ENCODE measurements around the gene FOSL1. TPM values are rescaled to one million over a fixed set of nuclear protein-coding genes. Genes with fewer than 3 reads are reported as not detected.
A peak's percentile ranks its signal among the peaks of the same experiment; 100 is the strongest.

Gene FOSL1
- total RNA-seq, 3 donors from 2014 or later (not counting 1 experiment from before 2014, with no cell fraction given), result 3.4 to 9.0 (median 6.8) TPM

DNA sequence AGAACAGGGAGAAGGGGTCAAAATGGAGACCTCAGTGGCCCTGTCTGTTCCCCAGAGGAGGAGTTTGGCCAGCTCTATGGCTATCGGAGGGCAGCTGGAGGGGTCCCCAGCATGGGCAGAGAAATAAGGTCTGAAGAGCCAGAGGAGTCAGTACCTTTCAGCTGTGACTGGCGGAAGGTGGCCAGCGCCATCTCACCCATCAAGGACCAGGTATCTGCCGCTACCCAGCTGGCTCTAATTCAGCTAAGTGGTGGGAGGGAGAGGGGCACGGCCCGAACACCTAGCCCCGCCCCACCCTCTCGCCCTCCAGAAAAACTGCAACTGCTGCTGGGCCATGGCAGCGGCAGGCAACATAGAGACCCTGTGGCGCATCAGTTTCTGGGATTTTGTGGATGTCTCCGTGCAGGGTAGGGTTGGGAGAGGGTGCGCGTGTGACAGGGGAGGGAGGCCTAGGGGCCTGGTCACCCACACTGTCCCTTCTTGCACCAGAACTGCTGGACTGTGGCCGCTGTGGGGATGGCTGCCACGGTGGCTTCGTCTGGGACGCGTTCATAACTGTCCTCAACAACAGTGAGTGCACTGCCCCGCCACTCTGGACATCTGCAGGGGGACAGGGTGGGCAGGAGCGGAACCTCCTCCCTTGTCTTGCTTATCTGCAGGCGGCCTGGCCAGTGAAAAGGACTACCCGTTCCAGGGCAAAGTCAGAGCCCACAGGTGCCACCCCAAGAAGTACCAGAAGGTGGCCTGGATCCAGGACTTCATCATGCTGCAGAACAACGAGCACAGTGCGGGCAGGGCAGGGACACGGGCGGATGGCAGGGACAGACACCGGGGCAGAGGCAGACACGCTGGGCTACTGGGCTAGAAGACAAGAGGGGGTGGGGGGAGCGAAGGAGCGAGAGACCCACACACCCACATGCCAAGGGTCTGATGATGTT, 17.8 kb downstream of the FOSL1 start:
- DNase-seq (no peak), ATAC-seq (no peak)
- H3K27ac Mint-ChIP-seq, result peak overlapping the region; percentile 85 to 95
- Histone ChIP-seq H3K27me3 (ENCODE audit: control insufficient read depth, insufficient read depth, low read length) (no peaks in the 10 kb centered on the region), H3K27ac (ENCODE audit: low read length) (peak overlapping the region; percentile 82), H3K9me3 (ENCODE audit: control insufficient read depth, insufficient read depth, low read length) (no peaks in the 10 kb centered on the region), H3K4me3 (ENCODE audit: low read length) (no peak overlapping the region), H3K4me1 (ENCODE audit: control insufficient read depth, insufficient read depth, low read length) (peaks cover 77% of the 10 kb centered on the region), H3K36me3 (ENCODE audit: control insufficient read depth, insufficient read depth, low read length) (peaks cover 34% of the 10 kb centered on the region)
- no peaks in the 10 kb centered on the region for H3K36me3 Mint-ChIP-seq
- no peaks in the 10 kb centered on the region for H3K27me3 Mint-ChIP-seq (ENCODE audit: low read depth in 2 of 2)
- TF ChIP-seq, protein P1, sequence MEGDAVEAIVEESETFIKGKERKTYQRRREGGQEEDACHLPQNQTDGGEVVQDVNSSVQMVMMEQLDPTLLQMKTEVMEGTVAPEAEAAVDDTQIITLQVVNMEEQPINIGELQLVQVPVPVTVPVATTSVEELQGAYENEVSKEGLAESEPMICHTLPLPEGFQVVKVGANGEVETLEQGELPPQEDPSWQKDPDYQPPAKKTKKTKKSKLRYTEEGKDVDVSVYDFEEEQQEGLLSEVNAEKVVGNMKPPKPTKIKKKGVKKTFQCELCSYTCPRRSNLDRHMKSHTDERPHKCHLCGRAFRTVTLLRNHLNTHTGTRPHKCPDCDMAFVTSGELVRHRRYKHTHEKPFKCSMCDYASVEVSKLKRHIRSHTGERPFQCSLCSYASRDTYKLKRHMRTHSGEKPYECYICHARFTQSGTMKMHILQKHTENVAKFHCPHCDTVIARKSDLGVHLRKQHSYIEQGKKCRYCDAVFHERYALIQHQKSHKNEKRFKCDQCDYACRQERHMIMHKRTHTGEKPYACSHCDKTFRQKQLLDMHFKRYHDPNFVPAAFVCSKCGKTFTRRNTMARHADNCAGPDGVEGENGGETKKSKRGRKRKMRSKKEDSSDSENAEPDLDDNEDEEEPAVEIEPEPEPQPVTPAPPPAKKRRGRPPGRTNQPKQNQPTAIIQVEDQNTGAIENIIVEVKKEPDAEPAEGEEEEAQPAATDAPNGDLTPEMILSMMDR (IDR thresholded peaks at IDR 0.05), result no peak
- 89% methylated on average over 30 of the region's 30 CpGs for WGBS (ENCODE audit: insufficient coverage)
- peaks cover 49 to 76% of the 10 kb centered on the region in 2 donors for H3K4me1 Mint-ChIP-seq
- peak overlapping the region; percentile 90 for H3K4me3 Mint-ChIP-seq
- no peaks in the 10 kb centered on the region for H3K9me3 Mint-ChIP-seq
- intact Hi-C loops (cut with micrococcal nuclease), result no loop called here

DNA sequence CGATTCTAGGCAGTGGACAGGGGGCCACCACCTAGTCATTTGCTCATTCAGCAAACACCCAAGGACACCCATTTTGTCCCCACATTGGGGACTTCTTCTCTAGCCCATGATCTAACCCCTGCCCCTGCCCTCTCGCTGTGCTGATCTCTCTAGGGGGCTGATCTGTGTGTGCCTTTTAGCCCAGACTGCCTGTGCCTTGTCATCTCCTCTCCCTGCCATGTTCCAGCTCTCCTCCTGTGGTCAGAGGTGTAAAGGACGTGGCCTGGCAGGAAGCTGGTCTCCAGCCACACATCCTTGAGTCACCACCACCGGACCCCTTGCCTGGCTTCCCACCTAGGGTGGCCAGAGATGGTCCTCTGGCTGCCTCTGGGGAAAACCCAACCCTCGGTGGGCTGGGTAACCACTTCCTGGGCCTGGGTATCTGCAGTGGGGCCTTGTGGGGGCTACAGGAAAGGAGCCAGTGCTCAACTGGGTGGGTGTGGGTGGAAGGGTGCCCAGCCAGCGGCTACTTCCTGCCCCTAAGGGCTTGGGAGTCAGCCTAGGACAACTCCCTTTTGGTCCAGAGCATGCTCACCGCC, 19.3 kb downstream of the FOSL1 start:
- peaks cover 42 to 70% of the 10 kb centered on the region in 2 donors for H3K4me1 Mint-ChIP-seq
- Histone ChIP-seq H3K4me3 (ENCODE audit: low read length) (peak overlapping the region; percentile 81), H3K36me3 (ENCODE audit: control insufficient read depth, insufficient read depth, low read length) (peaks cover 31% of the 10 kb centered on the region), H3K9me3 (ENCODE audit: control insufficient read depth, insufficient read depth, low read length) (no peaks in the 10 kb centered on the region), H3K4me1 (ENCODE audit: control insufficient read depth, insufficient read depth, low read length) (peaks cover 82% of the 10 kb centered on the region), H3K27me3 (ENCODE audit: control insufficient read depth, insufficient read depth, low read length) (no peaks in the 10 kb centered on the region), H3K27ac (ENCODE audit: low read length) (peak overlapping the region; percentile 82)
- TF ChIP-seq, protein P1 (IDR thresholded peaks at IDR 0.05), result no peak
- 20% methylated on average over 7 of the region's 7 CpGs for WGBS (ENCODE audit: insufficient coverage)
- ATAC-seq (peak; percentile 45 to 55 (median 48)), DNase-seq (peak in 1 of 2 donors; percentile 48)
- intact Hi-C loops (cut with micrococcal nuclease), result no loop called here
- no peaks in the 10 kb centered on the region for H3K9me3 Mint-ChIP-seq
- no peaks in the 10 kb centered on the region for H3K36me3 Mint-ChIP-seq
- H3K27ac Mint-ChIP-seq, result peak overlapping the region; percentile 85 to 95
- peak overlapping the region; percentile 90 for H3K4me3 Mint-ChIP-seq
- no peaks in the 10 kb centered on the region for H3K27me3 Mint-ChIP-seq (ENCODE audit: low read depth in 2 of 2)

DNA sequence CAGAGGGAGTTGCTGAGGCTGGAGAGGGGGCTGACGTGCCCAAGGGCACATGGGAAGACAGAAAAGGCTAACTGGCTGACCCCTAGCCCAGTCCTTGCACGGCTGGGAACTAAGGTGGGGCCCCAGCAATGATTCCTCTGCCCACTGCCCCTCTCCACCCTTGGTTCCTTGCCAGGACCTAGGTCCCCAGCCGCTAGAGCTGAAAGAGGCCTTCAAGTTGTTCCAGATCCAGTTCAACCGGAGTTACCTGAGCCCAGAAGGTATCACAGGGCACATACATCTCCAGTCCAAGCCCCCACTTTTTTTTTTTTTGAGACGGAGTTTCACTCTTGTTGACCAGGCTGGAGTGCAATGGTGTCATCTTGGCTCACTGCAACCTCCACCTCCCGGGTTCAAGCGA, 20.2 kb downstream of the FOSL1 start:
- intact Hi-C loops (cut with micrococcal nuclease), result no loop called here
- Histone ChIP-seq H3K27me3 (ENCODE audit: control insufficient read depth, insufficient read depth, low read length) (no peaks in the 10 kb centered on the region), H3K9me3 (ENCODE audit: control insufficient read depth, insufficient read depth, low read length) (no peaks in the 10 kb centered on the region), H3K4me3 (ENCODE audit: low read length) (peak overlapping the region; percentile 81), H3K27ac (ENCODE audit: low read length) (peak overlapping the region; percentile 82), H3K36me3 (ENCODE audit: control insufficient read depth, insufficient read depth, low read length) (peaks cover 31% of the 10 kb centered on the region), H3K4me1 (ENCODE audit: control insufficient read depth, insufficient read depth, low read length) (peaks cover 78% of the 10 kb centered on the region)
- no peak for ATAC-seq
- no peaks in the 10 kb centered on the region for H3K9me3 Mint-ChIP-seq
- H3K4me3 Mint-ChIP-seq, result peak overlapping the region; percentile 90
- H3K4me1 Mint-ChIP-seq, result peaks cover 42 to 66% of the 10 kb centered on the region in 2 donors
- no peaks in the 10 kb centered on the region for H3K36me3 Mint-ChIP-seq
- TF ChIP-seq, protein P1 (IDR thresholded peaks at IDR 0.05), result no peak
- H3K27ac Mint-ChIP-seq, result peak overlapping the region; percentile 85 to 95
- 25% methylated on average over 7 of the region's 7 CpGs for WGBS (ENCODE audit: insufficient coverage)
- DNase-seq, result no peak
- no peaks in the 10 kb centered on the region for H3K27me3 Mint-ChIP-seq (ENCODE audit: low read depth in 2 of 2)
